Activated T-cell treated with anti-CD3 and anti-CD28 coated beads for 4 hours (primary cell): ENCODE data around the gene IL6R.

ENCODE experiments used
- DNase-seq: peaks from one replicate; pipeline ENCODE4 v3.0.0-alpha.2; 2020

IL6R gene

DNA sequence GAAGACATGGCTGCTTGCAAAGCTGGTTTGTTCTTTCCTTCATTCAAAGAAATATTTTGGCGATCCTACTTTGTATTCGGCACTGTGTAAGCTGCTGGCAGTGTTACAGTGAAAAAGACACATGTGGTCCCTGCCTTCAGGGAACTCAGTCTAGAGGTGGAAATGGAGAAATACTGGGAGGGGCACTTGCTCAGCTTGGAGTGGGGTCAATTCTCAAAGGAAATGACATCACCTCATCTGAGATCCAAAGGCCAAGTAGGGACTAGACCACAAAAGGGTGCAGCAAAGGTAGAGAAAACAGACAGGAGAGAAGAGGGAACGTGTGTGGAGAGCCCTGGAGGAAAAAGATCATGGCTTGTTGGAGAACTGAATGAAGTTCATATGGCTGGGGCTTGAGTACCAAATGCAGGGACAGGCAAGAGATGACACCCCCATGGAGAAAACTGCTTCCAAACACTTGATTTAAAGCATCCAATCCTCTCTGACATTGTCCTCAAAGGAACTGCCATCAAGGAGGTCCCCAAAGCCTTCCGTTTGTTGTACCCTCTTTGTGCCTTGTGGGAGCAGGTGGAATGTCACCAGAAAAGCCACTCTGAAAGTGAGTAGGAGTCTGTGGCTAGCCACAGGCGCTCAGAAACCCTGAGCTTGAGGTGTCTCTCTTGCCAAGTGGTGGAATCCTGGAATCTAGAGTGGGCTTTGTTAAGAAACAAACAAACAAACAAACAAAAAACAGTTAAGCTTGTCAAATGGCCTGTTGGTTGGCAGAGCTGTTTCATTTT lies 48.6 kb downstream of the IL6R start:
- no peak for DNase-seq

DNA sequence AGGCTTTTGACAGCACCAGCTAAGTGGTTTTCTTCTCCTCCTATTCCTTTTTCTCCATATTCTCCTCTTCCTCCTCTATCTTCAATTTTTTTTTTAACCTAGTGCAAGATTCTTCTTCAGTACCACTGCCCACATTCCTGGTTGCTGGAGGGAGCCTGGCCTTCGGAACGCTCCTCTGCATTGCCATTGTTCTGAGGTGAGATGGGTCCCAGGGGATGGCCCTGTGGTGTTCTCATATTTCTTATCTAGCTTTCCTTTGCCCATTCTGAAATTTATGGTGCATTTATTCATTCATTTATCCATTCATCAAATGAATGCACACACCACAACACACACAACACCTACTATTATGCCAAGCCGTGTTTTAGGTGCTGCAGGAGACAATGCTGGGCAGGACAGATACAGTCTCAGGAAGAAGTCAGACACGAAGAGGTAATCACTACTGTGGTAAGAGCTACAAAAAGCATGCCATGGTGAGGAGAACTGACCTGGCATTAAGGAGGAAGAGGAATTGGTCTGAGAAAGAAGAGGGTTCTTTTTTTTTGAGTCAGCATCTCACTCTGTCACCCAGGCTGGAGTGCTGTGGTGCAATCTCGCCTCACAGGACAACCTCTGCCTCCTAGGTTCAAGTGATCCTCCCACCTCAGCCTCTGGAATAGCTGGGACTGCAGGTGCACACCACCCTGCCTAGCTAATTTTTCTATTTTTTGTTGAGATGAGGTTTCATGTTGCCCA lies 49.4 kb downstream of the IL6R start:
- DNase-seq = no peak

DNA sequence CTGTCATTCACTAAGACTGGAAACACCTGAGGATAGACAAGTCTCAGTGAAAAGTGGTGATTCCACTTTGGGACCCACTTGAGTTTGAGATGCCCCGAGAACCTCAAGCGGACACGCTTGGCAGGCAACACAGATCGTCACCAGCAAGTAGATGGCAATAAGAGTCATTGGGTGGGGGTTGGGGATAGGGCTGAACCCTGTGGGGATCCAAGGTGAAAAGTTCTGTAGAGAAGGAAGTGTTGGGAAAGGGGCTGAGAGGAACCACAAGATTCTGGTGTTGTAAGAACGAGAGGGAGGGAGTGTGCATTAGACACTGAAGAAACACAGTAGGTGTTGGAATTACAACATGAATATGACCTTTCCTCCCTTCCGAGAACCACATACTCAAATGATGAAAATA lies 51.5 kb downstream of the IL6R start:
- DNase-seq = no peak

DNA sequence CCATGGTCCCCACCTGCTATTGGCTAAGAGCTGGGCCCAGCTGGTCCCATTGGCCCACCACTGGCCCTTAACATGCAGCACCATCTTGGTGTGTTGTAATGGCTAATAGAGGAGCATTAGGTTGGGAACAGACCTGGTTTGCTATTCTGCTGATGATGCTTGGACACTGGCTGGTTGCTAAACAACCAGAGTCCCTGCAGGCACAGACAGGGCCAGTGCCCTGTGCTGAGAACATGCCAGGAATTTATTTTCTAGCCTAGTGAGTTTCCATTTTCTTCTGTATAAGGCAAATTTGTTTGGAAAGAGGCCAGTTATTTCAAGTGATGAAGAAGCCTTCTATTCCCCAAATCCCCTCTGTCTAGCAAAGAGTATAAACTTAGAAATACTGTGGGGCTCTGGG lies 53.9 kb downstream of the IL6R start:
- DNase-seq = no peak

DNA sequence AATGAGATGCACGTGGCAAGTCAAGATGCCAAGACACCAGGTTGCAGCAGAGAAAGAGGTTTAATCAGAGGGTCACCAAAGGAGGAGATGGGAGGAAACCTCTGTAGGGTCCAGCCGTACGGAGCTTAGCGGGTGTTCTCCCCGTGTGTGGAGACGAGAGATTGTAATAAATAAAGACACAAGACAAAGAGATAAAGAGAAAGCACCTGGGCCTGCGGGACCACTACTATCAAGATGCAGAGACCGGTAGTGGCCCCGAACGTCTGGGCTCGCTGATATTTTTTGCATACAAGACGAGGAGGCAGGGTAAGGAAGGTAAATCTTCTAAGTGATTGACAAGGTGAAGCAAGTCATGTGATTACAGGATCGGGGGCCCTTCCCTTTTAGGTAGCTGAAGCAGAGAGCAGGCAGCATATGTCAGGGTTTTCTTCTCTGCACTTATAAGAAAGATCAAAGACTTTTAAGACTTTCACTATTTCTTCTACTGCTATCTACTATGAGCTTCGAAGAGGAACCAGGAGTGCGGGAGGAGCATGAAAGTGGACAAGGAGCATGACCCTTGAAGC lies 55.6 kb downstream of the IL6R start:
- DNase-seq = no peak

DNA sequence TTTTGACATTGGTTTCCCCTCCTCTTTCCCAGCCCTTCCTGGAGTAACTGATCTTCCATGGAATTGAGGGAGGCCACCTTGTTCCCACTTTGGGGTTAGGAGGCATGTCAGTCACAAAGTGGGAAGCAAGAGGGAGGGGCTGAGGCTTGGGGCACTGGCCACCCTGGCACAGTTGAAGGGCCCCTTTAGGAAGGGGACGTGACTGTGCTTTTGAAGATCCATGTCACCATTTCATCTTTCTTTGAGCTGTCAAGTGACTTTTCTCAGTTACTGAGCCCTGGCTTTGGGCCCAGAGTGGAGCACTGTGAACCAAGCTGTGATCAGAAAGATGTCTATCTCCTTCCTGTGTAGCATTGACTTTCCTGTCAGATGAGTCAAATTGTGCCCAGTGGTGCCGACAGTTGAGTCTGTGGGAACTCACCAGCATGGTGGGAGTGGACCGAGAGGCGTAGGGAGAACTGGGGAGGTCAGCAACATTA lies 58.4 kb downstream of the IL6R start:
- peak; percentile 27 for DNase-seq

DNA sequence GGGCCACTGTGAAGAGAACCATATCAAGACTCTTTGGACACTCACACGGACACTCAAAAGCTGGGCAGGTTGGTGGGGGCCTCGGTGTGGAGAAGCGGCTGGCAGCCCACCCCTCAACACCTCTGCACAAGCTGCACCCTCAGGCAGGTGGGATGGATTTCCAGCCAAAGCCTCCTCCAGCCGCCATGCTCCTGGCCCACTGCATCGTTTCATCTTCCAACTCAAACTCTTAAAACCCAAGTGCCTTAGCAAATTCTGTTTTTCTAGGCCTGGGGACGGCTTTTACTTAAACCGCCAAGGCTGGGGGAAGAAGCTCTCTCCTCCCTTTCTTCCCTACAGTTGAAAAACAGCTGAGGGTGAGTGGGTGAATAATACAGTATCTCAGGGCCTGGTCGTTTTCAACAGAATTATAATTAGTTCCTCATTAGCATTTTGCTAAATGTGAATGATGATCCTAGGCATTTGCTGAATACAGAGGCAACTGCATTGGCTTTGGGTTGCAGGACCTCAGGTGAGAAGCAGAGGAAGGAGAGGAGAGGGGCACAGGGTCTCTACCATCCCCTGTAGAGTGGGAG lies 60.6 kb downstream of the IL6R start:
- no peak for DNase-seq

DNA sequence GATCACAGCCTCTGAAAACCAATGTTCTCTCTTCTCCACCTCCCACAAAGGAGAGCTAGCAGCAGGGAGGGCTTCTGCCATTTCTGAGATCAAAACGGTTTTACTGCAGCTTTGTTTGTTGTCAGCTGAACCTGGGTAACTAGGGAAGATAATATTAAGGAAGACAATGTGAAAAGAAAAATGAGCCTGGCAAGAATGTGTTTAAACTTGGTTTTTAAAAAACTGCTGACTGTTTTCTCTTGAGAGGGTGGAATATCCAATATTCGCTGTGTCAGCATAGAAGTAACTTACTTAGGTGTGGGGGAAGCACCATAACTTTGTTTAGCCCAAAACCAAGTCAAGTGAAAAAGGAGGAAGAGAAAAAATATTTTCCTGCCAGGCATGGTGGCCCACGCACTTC lies 61.1 kb downstream of the IL6R start:
- DNase-seq = no peak

DNA sequence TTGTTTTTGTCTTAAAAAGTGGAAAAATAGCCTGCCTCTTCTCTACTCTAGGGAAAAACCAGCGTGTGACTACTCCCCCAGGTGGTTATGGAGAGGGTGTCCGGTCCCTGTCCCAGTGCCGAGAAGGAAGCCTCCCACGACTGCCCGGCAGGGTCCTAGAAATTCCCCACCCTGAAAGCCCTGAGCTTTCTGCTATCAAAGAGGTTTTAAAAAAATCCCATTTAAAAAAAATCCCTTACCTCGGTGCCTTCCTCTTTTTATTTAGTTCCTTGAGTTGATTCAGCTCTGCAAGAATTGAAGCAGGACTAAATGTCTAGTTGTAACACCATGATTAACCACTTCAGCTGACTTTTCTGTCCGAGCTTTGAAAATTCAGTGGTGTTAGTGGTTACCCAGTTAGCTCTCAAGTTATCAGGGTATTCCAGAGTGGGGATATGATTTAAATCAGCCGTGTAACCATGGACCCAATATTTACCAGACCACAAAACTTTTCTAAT lies 61.8 kb downstream of the IL6R start:
- DNase-seq = no peak

DNA sequence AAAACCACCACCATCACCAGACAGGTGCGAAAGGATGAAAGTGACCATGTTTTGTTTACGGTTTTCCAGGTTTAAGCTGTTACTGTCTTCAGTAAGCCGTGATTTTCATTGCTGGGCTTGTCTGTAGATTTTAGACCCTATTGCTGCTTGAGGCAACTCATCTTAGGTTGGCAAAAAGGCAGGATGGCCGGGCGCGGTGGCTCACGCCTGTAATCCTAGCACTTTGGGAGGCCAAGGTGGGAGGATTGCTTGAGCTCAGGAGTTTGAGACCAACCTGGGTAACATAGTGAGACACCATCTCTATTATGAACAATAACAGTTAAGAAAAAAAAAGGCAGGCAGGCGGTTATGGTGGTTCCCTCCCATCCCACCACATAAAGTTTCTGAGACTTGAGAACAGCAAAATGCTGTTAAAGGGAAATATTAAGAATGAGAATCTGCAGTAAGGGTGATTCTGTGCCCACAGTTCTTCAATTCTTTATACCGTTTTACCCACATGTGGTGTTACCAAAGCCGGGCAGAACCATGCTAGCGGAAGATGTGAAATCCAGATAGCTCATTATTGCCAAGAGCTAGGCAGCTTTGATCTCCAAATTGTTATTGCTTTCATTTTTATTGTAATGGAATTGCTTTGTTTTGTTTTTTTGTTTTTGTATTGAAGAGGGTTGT lies 62.4 kb downstream of the IL6R start:
- no peak for DNase-seq

DNA sequence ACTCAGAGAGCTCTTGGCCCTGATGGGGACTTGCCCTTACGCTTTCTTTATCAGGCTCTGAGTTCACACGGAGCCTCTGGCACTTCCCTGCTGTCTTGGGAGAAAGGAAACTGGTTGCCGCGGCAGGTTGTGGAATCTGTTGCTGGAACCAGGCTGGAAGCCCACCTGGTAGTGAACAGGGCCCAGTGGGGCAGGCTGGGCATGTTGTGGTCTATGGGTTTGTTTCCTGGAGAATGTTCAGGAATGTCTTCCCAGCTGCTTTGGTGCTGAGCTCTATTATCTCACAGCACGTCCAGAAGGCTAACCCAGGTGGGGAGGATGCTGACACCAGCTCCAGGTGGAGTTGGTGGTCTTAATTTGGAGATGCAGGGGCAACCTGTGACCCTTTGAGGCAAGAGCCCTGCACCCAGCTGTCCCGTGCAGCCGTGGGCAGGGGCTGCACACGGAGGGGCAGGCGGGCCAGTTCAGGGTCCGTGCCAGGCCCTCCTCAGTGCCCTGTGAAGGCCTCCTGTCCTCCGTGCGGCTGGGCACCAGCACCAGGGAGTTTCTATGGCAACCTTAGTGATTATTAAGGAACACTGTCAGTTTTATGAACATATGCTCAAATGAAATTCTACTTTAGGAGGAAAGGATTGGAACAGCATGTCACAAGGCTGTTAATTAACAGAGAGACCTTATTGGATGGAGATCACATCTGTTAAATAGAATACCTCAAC lies 63.5 kb downstream of the IL6R start:
- DNase-seq = no peak

DNA sequence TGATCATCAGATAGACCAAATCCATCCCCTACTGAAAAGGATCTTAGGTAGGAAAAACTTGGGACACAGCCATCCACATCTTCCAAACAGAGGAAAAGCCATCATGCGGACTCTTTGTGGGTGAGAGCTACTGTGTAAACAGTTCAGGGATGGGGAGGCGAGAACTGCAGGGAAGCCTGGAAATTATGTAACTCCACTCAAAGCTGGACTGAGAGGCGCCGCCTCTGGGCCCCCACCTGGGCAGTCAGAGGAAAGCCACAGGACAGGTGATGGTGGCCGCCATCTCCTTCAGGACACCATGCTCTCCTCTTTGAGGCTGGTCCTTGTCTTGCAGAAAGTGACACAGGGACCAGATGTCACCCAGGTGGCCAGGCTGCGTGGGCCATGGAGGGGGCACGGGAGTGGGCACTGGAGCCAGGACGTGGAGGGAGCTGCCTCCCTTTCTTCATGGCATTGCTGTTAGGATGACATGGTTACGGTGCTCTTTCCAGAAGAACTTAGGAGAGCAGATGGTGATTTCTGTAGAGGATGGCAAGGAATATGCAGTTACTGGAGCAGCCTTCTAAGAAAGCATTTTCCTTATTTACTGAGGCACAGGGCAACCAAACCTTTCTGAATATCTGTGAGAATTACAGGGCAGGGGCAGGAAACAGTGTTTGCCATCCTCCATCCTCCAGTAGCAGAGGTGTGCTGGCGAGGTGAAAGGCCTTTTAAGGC lies 64.9 kb downstream of the IL6R start:
- DNase-seq = no peak

DNA sequence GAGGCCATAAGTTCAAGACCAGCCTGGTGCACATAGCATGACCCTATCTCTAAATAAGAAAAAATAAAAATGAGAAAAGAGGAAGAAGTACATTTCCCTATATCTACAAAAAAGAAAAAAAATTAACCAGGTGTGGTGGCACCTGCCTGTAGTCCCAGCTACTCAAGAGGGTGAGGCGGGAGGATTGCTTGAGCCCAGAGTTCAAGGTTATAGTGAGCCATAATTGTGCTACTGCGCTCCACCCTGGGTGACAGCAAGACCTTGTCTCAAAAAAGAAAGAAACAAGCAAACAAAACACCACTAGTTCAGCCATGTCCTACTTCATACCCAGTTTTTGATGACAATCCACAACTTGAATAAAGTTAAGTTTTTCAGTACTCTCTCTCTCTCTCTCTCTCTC lies 66.2 kb downstream of the IL6R start:
- DNase-seq = no peak

DNA sequence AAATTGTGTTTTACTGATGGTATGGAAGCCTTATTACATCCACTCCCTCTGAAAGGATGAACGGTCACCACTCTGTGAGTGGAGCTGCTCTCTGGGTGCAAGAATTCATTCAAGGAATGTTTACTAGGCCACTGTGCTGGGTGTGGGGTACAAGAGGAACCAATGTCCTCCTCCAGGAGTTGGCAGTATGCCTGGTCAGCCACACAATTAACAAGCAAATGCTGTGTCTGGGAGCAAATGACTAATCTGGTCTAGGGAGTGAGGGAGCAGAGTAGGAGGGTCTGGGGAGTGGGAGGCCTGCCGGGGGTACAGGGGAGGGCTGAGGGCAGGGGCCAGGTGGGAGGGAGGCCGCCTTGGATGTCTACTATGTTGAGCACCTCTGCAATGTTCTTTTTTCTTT lies 69.7 kb downstream of the IL6R start:
- DNase-seq = no peak

DNA sequence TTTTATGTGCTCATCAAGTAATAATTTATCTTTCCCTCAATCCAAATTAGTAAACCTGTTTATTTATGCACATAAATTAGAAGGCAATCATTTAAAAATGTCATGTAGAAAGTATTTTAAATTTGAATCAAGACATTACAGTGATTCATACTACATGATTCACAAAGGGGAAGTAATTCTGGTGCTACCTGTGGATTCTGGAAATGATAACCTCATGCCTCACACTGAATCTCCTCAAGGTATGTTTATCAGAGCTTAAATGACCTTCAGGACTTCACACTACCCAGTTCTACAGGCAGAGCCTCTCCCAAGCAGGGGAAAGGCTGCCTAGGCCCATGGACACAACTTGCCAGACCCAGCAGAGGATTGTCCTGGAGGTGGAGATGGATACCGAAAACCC lies 71.6 kb downstream of the IL6R start:
- no peak for DNase-seq

DNA sequence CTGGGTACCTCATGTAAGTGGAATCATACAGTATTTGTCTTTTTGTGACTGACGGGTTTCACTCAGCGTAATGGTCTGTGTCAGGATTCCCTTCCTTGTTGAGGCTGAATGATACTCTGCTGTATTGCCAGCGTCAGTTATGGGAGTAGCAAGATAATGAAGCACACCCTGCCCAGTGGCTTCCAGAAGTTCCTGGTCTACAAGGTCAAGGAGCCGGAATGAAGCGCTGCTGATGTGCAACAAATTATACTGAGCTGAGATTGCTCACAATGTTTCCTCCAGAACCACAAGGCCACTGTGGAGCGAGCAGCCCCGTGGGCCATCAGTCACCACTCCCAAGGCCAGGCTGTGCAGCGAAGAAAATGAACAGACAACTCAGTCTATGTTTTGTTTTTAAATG lies 72.9 kb downstream of the IL6R start:
- no peak for DNase-seq

DNA sequence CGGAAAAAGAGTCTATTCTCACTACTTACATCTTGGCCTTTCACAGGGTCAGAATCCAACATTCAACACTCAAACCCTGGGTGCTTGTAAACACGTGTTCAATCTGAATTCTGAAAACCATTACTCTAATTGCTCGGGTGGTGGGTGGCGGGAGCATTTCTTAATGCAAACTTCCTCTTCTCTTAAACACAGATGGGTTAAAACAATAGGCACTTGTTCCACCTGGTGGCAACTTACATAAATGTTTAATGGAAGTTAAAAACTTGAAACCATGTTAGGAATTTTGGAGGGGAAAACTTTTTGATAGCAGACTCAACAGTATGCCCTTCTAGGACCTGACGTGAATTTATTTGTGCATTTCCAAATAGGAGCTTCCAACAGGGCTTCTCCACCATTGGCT lies 73.5 kb downstream of the IL6R start:
- DNase-seq = no peak

DNA sequence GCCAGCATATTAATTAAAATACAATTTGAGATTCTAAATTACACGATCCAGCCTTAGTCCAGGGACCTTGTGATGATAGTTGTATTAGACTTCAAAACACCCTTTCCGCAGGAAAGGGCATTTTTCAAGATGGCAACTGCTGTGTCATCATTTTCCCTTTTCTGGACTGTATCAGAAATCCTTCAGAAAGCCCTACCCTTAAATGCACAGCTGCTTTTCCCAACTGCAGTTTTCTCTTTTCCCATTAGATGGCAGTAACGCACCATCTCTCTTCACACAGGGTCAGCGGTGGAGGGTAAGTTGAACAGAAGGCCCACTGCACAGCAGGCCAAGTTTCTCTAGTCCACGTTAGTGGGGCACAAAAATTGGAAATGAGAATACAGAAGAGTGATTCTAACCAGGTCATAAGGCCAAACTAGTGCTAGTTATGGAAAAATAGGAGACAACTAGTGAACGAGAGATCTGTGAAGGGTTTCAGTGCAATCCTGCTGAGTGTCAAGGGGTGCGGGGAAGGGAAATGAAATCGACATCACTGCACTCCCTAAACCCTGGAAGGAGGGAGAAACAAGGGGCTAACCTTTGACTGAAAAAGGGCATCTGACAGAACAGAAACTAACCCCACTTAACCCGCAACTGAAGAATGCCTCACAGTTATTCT lies 74.8 kb downstream of the IL6R start:
- DNase-seq = peak; percentile 66

DNA sequence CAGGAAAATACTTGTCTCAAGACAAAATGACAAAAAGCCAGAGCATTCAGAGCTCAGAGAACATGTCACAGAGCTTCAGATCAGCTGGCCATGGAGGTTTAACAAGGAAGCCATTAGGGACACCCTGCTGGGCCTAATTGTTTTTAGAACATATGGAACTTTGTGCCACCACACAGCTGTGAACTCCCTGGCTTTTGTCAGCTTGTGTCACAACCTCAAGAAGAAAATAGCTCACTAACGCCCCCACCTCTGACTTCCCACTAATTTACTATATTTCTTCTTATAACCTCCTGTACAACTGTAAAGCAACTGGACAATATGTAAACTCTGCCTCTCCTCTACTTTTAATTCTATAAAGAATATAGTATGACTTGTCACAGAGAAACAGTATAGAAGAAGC lies 75.9 kb downstream of the IL6R start:
- DNase-seq = no peak

DNA sequence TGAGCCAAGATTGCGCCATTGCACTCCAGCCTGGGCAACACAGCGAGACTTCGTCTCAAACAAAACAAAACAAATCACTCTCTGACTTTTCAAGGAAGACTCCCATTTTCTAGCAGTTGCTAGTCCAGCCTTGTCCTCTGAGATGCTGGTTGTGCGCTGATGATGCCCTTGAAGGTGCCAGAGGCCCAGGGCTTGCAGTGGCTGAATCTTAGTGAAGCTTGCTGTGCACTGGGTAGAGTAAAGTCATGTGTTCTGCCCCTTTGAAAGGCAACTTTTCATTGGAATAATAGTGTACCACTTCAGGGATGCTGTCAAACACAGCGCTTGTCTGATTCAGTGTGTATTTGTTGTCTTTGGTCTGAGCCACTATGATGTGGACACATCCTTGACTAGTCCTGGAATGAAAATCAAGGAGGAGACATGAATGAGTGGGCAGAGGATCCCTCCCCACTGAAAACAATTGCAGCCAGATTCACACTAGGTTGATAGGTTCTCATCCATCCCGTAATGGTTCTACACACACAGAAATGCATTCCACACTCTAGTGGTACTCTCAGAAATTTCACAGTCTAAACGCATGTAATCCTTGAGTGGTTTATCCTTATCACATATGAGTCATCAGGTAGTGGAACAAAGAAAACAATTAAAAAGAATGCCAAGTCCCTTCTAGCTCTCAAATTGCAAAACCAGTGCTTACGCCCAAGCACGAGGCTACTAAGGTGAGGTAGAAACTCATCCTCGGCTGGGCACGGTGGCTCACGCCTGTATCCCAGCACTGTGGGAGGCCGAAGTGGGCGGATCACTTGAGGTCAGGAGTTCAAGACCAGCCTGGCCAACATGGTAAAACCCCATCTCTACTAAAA lies 79.0 kb downstream of the IL6R start:
- no peak for DNase-seq
